NB4 (cell line): ENCODE measurements around the gene MSMO1.

Experiments used
- CTCF ChIP-seq: IDR thresholded peaks from one replicate; pipeline ENCODE4 v1.5.1; 2012; ENCODE audit warnings: low read depth, low read length
- MAX ChIP-seq: IDR thresholded peaks from 2 replicates; pipeline ENCODE4 v1.6.1; 2011; ENCODE audit warnings: low read depth, low read length
- POLR2A ChIP-seq: IDR thresholded peaks from 2 replicates; pipeline ENCODE4 v1.6.1; 2011; ENCODE audit warnings: mild to moderate bottlenecking; ENCODE audit not compliant: insufficient read length; ENCODE audit errors: extremely low read depth

GRCh38 chr4:165359506-165359905 is 32.0 kb downstream of the MSMO1 start:
- TF ChIP-seq MAX (no peak), CTCF (no peak), POLR2A (no peak)
